SK-N-SH treated with all-trans-retinoic acid at 6 μM for 48 hours (cell line): ENCODE data around the gene R3HDM4.

Source experiments
- ARNTL ChIP-seq: fragments of 450-650 bp; formaldehyde crosslinking; IDR thresholded peaks from 2 replicates; pipeline ENCODE4 v1.5.0; 2020; ENCODE audit warnings: low read depth, mild to moderate bottlenecking, moderate library complexity, borderline replicate concordance
- CREB5 ChIP-seq: fragments of 250-450 bp; sonication (Bioruptor Pico); IDR thresholded peaks from 2 replicates; pipeline ENCODE4 v1.5.1; 2020; ENCODE audit warnings: low read depth, mild to moderate bottlenecking, moderate library complexity
- CSDC2 ChIP-seq: fragments of 250-450 bp; sonication (Bioruptor Pico); IDR thresholded peaks from 2 replicates; pipeline ENCODE4 v1.5.0; 2020; ENCODE audit warnings: mild to moderate bottlenecking, moderate library complexity
- CSRNP3 ChIP-seq: fragments of 250-450 bp; sonication (Bioruptor Pico); IDR thresholded peaks from 2 replicates; pipeline ENCODE4 v1.5.1; 2021; ENCODE audit warnings: mild to moderate bottlenecking, moderate library complexity
- OSR1 ChIP-seq: fragments of 250-450 bp; sonication (Bioruptor Pico); IDR thresholded peaks from 2 replicates; pipeline ENCODE4 v1.8.0; 2022; ENCODE audit warnings: moderate library complexity, mild to moderate bottlenecking, inconsistent platforms
- POU6F1 ChIP-seq: fragments of 250-450 bp; sonication (Bioruptor Pico); IDR thresholded peaks from 2 replicates; pipeline ENCODE4 v1.8.0; 2021; ENCODE audit warnings: low read depth, mild to moderate bottlenecking, moderate library complexity, borderline replicate concordance
- ZNF70 ChIP-seq: fragments of 450-650 bp; formaldehyde crosslinking; IDR thresholded peaks from 2 replicates; pipeline ENCODE4 v1.5.0; 2020; ENCODE audit warnings: mild to moderate bottlenecking, moderate library complexity
- ZNF8 ChIP-seq: fragments of 450-650 bp; formaldehyde crosslinking; IDR thresholded peaks from 2 replicates; pipeline ENCODE4 v1.5.0; 2020; ENCODE audit warnings: mild to moderate bottlenecking, moderate library complexity

- no peak for TF ChIP-seq CREB5
- TF ChIP-seq POU6F1 (CRISPR knock-in tag) = no peak
- no peak for TF ChIP-seq ARNTL (CRISPR knock-in tag)
- TF ChIP-seq ZNF8 (CRISPR knock-in tag) = no peak
- no peak for TF ChIP-seq OSR1 (CRISPR knock-in tag)
- TF ChIP-seq CSRNP3 (CRISPR knock-in tag) = no peak
- no peak for TF ChIP-seq CSDC2 (CRISPR knock-in tag)
- no peak for TF ChIP-seq ZNF70 (CRISPR knock-in tag)
Measured at GRCh38 chr19:892243-892893, 20.7 kb downstream of the R3HDM4 start.
